NCI-H526 (cell line): Measurements from ENCODE around the gene METTL21C.

Experiments used
- DNase-seq, 2 experiments: peaks; one replicate each; lab custom pipeline; 2025; lab: John Stamatoyannopoulos, UW

METTL21C gene

GRCh38 chr13:102667023-102667422 lies 27.8 kb downstream of the METTL21C start:
- DNase-seq = no peak

DNA sequence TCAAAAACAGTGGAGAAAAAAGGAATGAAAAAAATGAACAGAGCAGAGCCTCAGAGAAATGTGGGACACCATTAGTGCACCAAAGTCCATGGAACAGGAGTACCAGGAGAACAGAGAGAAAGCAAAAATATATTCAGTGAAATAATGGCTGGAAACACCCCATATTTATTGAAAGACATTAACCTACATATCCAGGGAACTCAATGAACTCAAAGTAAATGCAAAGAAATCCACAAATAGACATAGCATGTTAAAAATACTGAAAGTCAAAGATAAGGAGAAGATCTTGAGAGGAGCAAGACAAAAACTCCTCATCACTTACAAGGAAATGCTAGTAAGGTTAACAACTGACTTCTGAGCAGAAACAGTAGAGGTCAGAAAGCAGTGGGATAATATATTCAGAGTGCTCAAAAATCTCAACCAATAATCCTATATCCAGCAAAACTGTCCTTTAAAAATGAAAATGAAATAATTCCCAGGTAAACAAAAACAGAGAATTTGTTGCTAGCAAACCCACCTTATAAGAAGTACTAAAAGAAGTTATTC lies 35.6 kb downstream of the METTL21C start:
- DNase-seq = no peak

GRCh38 chr13:102658660-102659059 lies 36.2 kb downstream of the METTL21C start:
- DNase-seq = no peak

DNA sequence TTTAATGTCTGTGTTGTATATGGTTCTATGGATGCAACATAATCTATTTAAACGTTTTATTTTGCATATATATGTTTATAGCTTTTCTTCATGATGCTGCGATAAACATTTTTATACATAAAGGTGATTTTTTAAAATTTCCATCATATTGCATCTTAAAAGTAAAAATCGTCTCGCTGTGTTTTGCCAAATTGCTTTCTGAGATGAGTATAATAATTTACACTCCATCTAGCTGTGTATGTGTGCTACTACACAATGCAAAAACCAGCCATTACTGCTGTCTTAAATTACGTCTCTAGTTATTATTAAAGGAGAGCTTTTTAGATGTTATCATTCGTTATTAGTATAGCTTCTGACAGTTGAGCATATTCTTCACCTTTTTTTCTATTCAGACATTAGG lies 37.2 kb downstream of the METTL21C start:
- no peak for DNase-seq

DNA sequence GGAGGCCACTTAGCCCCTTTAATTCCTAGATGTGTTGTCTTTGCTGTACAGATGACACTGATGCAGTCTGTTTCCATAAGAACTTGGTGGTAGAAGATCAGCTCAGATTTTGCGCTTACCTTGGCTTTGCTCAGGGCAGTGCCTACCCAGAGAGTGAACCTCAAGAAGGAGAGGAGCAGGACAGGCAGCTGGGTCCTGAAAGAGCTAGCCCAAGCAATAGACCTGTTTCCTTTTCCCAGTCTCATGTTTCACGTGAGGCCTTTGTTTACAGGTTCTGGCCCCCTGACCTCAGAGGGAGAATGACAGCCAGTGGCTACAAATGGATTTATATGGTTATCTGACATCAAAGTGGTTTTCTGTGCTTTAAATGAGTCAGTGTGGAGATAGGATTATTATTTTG lies 40.1 kb downstream of the METTL21C start:
- DNase-seq = no peak

GRCh38 chr13:102651892-102652291 lies 43.0 kb downstream of the METTL21C start:
- DNase-seq = no peak

- no peak for DNase-seq
Observed at GRCh38 chr13:102651392-102651791, 43.5 kb downstream of the METTL21C start.

DNA sequence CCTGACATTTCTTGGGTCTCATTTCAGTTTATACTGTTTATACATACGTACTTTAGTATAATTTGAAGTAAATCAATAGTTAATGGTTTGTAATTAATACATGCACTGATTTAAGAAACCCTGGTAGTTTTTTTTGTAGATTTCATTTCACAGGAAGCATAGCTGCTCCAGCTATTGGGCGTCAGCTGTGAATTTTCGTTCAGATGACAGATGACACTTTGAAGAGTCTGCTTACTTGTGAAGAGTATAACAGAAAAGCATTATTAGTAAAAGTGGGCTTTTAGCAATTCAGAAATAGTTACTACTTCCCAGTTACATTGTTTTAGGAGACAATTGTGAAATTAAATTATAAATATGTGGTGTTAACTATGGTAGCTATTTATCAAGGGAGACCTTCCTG lies 44.4 kb downstream of the METTL21C start:
- DNase-seq = no peak

GRCh38 chr13:102648046-102648445 lies 46.8 kb downstream of the METTL21C start:
- DNase-seq = no peak

DNA sequence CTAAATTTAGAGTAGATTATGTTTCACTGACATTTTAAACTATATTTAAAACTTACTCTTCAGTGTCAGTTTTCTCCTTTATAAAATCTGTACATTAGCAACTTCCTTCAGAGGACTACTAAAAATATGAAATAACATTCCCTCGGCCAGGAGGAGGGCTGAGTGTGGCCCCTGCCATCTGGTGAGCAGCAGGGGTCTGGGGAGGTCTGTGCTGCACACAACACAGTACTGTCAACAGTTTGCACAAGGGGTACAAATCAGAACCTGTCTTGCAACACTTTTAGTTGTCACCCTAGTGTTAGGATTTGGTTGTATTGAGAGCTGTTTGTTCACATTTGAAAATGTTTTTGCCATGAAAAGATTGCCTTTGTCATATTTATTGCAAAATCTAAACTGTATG lies 49.1 kb downstream of the METTL21C start:
- DNase-seq = no peak

DNA sequence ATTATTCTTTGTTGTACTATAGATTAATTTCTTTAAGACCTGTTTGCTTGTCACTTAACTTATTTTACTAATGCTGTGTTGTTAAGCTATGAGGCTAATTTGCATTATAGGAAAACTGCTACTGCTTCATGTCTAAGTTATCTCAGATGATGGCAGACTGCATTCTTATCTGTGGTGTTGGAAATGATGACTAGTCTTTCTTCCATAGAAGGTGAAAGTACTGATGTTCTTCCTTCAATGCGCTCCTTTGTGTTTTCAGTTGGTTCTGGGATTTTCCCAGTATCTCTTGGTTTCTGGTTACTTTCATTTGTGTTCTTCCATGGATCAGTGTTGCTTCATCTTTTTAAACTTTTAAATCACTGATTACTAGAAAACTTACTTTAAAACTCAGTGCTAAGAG lies 51.2 kb downstream of the METTL21C start:
- DNase-seq = no peak

GRCh38 chr13:102642475-102642874 lies 52.4 kb downstream of the METTL21C start:
- DNase-seq = no peak

- DNase-seq = no peak
Observed at GRCh38 chr13:102642029-102642428, 52.8 kb downstream of the METTL21C start.

- DNase-seq = no peak
Observed at GRCh38 chr13:102638741-102639140, 56.1 kb downstream of the METTL21C start.
